C4-2B (cell line): ENCODE measurements around the gene ZBTB43.
"Not testable (repeated sequence)": the region's sequence is repeated elsewhere in the genome, so short reads cannot be mapped to it uniquely, and the experiment has no call there.

Experiments
- CTCF ChIP-seq: fragments of 450-650 bp; conservative IDR thresholded peaks from 2 replicates; pipeline ENCODE4 v1.5.1; 2017; ENCODE audit warnings: mild to moderate bottlenecking
- ZFX ChIP-seq: fragments of 450-650 bp; IDR thresholded peaks from 2 replicates; pipeline ENCODE4 v1.6.1; 2017

- TF ChIP-seq CTCF, ZFX: not testable (repeated sequence)
Observed at GRCh38 chr9:126778696-126779095, 26.1 kb upstream of the ZBTB43 start.
